ENCODE results near the gene DIO1. TPM values are rescaled to one million over a fixed set of nuclear protein-coding genes. Genes with fewer than 3 reads are reported as not detected.

The DIO1 gene
- total and polyA plus RNA-seq, 9 of the 15 experiments (the other 6 are each of a cell fraction or from before 2014, with no cell fraction given) = not detected

DNA sequence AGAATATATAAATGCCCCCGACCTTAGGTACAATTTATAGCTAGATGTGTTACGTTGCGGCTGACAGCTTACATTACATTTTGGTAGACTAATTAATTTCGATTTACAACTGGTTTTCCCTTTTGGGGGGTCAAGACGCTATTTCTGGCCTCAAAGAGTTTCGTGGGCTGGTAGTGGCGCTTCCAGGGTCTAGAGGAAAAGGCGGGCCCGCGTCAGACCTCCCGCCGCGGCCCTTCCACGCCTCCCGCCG lies 51.1 kb downstream of the DIO1 start (continued):
- TF ChIP-seq, protein P1, sequence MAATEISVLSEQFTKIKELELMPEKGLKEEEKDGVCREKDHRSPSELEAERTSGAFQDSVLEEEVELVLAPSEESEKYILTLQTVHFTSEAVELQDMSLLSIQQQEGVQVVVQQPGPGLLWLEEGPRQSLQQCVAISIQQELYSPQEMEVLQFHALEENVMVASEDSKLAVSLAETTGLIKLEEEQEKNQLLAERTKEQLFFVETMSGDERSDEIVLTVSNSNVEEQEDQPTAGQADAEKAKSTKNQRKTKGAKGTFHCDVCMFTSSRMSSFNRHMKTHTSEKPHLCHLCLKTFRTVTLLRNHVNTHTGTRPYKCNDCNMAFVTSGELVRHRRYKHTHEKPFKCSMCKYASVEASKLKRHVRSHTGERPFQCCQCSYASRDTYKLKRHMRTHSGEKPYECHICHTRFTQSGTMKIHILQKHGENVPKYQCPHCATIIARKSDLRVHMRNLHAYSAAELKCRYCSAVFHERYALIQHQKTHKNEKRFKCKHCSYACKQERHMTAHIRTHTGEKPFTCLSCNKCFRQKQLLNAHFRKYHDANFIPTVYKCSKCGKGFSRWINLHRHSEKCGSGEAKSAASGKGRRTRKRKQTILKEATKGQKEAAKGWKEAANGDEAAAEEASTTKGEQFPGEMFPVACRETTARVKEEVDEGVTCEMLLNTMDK (IDR thresholded peaks at IDR 0.05; ENCODE audit: borderline replicate concordance, insufficient read depth, low read depth, low read length, poor library complexity, severe bottlenecking) = no peak
- TF ChIP-seq ZFX (CRISPR knock-in tag; IDR thresholded peaks at IDR 0.05) = peak; percentile 63; the same call in 1 of the 2 replicates
- TF ChIP-seq NR2C2 (CRISPR knock-in tag; IDR thresholded peaks at IDR 0.05) = no peak
- TF ChIP-seq NR2C2 (tag; IDR thresholded peaks at IDR 0.05) = no peak
- TF ChIP-seq, protein P2, sequence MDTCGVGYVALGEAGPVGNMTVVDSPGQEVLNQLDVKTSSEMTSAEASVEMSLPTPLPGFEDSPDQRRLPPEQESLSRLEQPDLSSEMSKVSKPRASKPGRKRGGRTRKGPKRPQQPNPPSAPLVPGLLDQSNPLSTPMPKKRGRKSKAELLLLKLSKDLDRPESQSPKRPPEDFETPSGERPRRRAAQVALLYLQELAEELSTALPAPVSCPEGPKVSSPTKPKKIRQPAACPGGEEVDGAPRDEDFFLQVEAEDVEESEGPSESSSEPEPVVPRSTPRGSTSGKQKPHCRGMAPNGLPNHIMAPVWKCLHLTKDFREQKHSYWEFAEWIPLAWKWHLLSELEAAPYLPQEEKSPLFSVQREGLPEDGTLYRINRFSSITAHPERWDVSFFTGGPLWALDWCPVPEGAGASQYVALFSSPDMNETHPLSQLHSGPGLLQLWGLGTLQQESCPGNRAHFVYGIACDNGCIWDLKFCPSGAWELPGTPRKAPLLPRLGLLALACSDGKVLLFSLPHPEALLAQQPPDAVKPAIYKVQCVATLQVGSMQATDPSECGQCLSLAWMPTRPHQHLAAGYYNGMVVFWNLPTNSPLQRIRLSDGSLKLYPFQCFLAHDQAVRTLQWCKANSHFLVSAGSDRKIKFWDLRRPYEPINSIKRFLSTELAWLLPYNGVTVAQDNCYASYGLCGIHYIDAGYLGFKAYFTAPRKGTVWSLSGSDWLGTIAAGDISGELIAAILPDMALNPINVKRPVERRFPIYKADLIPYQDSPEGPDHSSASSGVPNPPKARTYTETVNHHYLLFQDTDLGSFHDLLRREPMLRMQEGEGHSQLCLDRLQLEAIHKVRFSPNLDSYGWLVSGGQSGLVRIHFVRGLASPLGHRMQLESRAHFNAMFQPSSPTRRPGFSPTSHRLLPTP (IDR thresholded peaks at IDR 0.05; ENCODE audit: borderline replicate concordance, extremely low read depth, insufficient read length) = no peak
- TF ChIP-seq, protein P3, sequence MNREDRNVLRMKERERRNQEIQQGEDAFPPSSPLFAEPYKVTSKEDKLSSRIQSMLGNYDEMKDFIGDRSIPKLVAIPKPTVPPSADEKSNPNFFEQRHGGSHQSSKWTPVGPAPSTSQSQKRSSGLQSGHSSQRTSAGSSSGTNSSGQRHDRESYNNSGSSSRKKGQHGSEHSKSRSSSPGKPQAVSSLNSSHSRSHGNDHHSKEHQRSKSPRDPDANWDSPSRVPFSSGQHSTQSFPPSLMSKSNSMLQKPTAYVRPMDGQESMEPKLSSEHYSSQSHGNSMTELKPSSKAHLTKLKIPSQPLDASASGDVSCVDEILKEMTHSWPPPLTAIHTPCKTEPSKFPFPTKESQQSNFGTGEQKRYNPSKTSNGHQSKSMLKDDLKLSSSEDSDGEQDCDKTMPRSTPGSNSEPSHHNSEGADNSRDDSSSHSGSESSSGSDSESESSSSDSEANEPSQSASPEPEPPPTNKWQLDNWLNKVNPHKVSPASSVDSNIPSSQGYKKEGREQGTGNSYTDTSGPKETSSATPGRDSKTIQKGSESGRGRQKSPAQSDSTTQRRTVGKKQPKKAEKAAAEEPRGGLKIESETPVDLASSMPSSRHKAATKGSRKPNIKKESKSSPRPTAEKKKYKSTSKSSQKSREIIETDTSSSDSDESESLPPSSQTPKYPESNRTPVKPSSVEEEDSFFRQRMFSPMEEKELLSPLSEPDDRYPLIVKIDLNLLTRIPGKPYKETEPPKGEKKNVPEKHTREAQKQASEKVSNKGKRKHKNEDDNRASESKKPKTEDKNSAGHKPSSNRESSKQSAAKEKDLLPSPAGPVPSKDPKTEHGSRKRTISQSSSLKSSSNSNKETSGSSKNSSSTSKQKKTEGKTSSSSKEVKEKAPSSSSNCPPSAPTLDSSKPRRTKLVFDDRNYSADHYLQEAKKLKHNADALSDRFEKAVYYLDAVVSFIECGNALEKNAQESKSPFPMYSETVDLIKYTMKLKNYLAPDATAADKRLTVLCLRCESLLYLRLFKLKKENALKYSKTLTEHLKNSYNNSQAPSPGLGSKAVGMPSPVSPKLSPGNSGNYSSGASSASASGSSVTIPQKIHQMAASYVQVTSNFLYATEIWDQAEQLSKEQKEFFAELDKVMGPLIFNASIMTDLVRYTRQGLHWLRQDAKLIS (CRISPR knock-in tag; IDR thresholded peaks at IDR 0.05) = no peak
- TF ChIP-seq, protein P4, sequence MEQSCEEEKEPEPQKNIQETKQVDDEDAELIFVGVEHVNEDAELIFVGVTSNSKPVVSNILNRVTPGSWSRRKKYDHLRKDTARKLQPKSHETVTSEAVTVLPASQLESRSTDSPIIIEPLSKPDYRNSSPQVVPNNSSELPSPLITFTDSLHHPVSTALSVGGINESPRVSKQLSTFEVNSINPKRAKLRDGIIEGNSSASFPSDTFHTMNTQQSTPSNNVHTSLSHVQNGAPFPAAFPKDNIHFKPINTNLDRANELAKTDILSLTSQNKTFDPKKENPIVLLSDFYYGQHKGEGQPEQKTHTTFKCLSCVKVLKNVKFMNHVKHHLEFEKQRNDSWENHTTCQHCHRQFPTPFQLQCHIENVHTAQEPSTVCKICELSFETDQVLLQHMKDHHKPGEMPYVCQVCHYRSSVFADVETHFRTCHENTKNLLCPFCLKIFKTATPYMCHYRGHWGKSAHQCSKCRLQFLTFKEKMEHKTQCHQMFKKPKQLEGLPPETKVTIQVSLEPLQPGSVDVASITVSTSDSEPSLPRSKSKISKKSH (CRISPR knock-in tag; IDR thresholded peaks at IDR 0.05) = no peak
- TF ChIP-seq BRD4 (IDR thresholded peaks at IDR 0.05) = no peak; the same call in 1 of the 2 replicates
- no peak for TF ChIP-seq NFRKB (IDR thresholded peaks at IDR 0.05; ENCODE audit: low read depth)
- TF ChIP-seq, protein P5, sequence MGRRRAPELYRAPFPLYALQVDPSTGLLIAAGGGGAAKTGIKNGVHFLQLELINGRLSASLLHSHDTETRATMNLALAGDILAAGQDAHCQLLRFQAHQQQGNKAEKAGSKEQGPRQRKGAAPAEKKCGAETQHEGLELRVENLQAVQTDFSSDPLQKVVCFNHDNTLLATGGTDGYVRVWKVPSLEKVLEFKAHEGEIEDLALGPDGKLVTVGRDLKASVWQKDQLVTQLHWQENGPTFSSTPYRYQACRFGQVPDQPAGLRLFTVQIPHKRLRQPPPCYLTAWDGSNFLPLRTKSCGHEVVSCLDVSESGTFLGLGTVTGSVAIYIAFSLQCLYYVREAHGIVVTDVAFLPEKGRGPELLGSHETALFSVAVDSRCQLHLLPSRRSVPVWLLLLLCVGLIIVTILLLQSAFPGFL (CRISPR knock-in tag; IDR thresholded peaks at IDR 0.05) = no peak
- TF ChIP-seq MYNN (IDR thresholded peaks at IDR 0.05) = no peak
- TF ChIP-seq MYNN (CRISPR knock-in tag; IDR thresholded peaks at IDR 0.05) = no peak
- TF ChIP-seq, protein P6, sequence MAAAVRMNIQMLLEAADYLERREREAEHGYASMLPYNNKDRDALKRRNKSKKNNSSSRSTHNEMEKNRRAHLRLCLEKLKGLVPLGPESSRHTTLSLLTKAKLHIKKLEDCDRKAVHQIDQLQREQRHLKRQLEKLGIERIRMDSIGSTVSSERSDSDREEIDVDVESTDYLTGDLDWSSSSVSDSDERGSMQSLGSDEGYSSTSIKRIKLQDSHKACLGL (CRISPR knock-in tag; IDR thresholded peaks at IDR 0.05; ENCODE audit: borderline replicate concordance, poor library complexity, severe bottlenecking) = no peak
